ENCODE results near the gene ACP7.

GRCh38 chr19:39065928-39066327, 18.2 kb upstream of the ACP7 start:
- TF ChIP-seq EZH2 (IDR thresholded peaks at IDR 0.05; ENCODE audit: low read depth, low read length, severe bottlenecking) (no peak), RNF2 (IDR thresholded peaks at IDR 0.05; ENCODE audit: borderline replicate concordance, low read depth, low read length, missing control alignments, poor library complexity, severe bottlenecking) (no peak), HDAC2 (IDR thresholded peaks at IDR 0.05; ENCODE audit: borderline replicate concordance in 1 of 2, low read depth in 2 of 2, low read length in 2 of 2) (no peak), CTCF (IDR thresholded peaks at IDR 0.05; ENCODE audit: control extremely low read depth in 1 of 3, insufficient read depth in 1 of 3, low read depth in 1 of 3, low read length in 3 of 3) (no peak), CHD2 (IDR thresholded peaks at IDR 0.05; ENCODE audit: low read length) (no peak), TAF1 (IDR thresholded peaks at IDR 0.05; ENCODE audit: low read depth, low read length) (no peak), POLR2A (IDR thresholded peaks at IDR 0.05; ENCODE audit: control extremely low read depth in 1 of 2, low read depth in 2 of 2, low read length in 2 of 2) (no peak), EP300 (IDR thresholded peaks at IDR 0.05; ENCODE audit: borderline replicate concordance in 1 of 2, low read depth in 2 of 2, low read length in 2 of 2) (no peak), RAD21 (IDR thresholded peaks at IDR 0.05 in 1 of 2, conservative IDR thresholded peaks at IDR 0.05 in 1 of 2; ENCODE audit: low read depth in 2 of 2, low read length in 2 of 2) (no peak), NRF1 (IDR thresholded peaks at IDR 0.05; ENCODE audit: low read depth, low read length) (no peak)
